NCI-H460 (cell line): ENCODE measurements around the gene ADRA2C. TPM values are rescaled to one million over a fixed set of nuclear protein-coding genes. Genes with fewer than 3 reads are reported as not detected.

Experiments
- DNase-seq: peaks from one replicate; pipeline ENCODE4 v3.0.0-alpha.2; 2016; ENCODE audit warnings: low read depth; ENCODE audit errors: extremely low read depth
- total RNA-seq: library from RNA; depleted of rRNA; stranded (reverse); fragments of >200 nt; shearing (Covaris generic); gene quantifications from 2 replicates; pipeline ENCODE4 v1.2.3, GENCODE V29; 2014

Gene ADRA2C
- total RNA-seq, 1 experiment from 2014 or later, result 15.0 TPM

DNA sequence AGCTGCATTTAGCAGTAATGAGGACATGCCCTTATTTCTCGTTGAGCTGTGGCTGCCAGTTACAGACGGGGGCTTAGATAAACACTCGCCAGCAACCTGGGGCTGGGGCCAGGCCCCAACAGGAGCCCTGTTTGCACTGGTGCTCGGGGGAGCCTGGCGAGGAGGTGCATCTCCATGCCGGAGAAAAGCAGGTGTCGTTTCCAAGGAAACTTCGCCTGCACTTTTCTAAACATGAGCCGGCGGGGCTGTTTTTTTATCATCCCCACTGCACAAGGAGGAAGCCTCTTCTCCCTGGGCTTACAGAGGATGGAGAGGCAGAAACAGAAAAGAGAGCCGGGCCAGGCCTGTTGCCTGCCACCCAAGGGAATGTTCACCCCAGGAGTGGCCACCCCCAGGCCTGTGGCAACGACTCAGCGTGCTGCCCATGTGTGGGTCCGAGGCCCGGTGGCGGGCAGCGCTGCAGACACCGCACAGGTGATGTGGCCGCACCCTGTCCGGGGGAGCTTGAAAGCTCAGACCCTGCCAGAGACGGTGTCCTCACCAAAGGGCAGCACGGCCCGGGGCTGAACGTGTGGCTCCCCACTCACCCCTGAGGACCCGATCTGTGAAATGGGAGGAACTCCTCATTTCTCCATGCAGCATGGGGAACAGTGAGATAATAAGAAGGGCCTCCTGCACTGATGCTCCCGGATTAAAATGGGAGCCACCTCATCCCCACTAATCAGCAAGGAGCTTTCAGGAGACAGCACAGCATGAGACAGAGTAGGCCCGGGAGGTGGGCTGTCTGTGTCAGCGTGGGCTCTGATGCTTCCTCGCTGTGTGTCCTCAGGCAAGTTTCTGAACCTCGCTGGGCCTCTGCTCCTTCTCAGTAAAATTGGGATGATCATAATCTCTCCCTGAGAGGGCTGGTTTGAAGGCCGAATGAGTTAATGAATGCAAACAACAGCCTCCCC, 33.8 kb upstream of the ADRA2C start:
- DNase-seq, result no peak

DNA sequence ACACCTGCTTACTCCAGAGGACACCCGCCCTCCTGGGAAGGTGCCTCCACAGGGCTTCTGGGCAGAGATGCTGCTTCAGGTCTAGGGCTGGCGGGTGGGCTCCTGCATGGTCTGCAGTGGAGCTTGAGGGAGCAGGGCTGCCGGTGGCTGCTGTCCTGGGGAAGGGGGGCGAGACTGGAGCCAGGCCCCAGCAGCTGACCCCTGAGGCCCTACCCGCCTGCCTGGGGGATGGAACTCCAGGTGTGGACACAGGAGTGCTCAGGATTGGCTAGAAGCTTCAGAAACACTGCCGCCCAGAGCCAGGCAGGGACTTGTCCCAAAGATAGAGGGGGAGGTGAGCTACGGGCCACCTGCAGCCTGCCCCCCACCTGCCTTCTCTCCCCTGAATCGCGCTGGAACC, 33.0 kb upstream of the ADRA2C start:
- no peak for DNase-seq

DNA sequence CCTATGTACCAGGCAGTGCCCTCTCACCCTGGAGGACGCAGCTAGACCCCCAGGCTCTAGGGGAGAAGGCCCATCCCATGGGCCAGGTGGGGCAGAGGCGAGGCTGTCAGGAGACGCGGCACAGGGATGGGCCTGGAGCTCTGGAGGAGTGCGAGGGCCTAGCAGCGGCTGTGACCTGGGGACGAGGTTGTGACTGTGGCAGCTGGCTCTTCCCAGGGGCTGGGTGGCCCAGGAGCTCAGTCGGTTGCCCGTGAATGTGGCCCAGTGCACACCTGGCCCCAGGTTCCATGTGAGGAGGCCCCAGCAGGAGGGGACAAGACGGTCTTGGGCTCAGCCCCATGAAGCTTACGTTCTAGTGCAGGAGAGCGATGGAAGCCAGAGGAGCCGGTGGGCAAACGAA, 31.0 kb upstream of the ADRA2C start:
- DNase-seq, result no peak

DNA sequence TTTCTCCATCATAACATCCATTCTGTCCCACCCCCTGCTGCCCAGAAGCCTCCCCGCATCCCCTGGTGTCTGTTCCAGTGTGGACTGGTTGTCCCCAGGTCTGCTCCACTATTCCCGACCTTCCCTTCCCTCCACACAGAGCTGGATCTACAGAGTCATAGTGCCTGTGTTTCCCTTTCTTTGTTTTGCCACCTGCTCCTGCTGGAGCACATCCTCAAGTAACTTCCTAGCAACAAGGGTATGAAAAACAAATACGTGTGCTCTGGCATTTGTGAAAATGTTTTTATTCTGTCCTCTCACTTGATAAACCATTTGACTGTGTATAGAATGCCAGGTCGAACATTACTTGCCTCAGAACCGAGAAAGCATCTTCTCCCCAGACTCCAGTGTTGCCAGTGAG, 29.9 kb upstream of the ADRA2C start:
- DNase-seq, result no peak

DNA sequence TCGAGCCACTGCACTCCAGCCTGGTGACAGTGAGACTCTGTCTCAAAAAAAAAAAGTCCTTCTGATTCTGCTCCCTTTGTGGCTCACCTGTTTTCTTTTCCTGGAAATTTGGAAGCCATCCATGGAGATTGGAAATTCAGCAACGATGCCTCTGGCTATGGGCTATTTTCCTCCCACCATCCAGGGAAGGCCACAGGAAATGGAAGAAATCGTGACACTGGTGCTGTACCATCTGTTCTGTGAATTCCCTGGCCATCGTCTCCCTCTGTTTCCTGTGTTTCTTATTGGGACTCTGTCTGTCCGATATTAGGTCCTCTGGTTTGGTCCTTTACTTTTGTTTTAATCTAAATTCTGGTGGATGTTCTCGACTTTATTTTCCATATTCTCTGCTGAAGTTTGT, 29.4 kb upstream of the ADRA2C start:
- no peak for DNase-seq

DNA sequence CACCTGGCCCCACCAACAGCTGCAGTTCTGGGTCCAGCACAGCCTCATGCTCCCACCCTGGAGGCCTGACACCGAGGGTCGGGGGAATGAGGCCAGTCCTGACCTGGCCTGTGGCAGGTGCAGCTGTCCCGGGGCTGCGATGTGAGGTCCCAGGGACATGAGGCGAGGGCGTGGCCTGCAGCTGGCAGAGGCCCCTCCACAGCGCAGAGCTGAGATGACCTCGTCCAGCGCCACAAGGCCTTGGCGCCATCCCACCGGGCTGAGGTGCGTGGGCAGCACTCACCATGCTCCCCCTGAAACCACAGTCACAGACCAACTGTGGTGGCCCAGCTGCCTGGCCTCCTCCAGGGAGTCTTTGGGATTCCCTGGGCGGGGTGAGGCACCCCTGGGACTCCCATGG, 26.6 kb upstream of the ADRA2C start:
- no peak for DNase-seq

DNA sequence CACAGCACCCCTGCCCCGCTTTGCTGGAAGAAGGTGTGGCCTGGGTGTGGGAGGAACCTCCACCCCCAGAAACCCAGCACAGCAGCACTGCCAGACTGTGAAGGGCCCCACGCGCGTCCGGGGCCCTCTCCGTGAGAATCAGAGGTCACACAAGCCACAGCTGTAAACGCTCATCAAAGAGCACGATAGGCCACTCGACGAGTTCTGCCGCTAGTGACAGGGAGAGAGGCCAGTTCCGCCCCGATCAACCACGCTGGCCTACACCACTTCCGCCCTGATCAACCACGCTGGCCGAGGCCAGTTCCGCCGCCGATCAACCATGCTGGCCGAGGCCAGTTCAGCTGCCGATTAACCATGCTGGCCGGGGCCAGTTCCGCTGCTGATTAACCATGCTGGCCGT, 25.9 kb upstream of the ADRA2C start:
- DNase-seq, result no peak

DNA sequence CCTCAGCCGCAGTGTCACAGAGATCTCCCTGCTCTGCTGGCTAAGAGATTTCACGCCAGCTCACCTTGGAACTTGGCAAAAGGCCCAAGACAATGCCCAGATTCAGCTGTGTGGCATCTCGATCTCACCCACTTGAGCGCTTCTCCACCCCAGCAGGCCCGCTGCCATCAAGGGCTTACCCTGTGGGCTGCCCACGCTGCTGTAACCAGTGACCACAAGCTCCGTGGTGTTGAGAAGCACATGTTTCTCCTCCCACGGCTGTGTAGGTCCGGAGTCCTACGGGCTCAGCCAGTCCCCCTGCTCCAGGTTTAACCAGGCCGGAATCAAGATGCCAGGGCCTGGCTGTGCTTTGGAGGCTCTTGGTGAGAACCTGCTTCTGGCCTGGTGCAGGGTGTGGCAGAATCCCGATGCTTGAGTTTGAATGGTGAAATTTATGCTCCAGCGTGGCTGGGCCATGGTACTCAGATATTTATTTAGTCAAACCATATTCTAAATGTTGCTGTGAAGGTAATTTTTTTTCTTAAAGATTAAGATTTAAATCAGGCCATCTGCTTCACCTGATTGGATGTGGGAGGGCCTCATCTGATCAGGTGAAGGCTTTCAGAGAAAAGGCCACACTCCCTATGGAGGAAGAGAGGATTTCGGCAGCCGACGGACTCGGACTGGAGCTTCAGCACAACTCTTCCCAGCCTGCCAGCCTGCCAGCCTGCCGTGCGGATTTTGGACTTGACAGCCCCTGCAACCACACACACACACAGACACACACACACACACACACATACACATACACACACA, 24.8 kb upstream of the ADRA2C start:
- DNase-seq, result no peak

DNA sequence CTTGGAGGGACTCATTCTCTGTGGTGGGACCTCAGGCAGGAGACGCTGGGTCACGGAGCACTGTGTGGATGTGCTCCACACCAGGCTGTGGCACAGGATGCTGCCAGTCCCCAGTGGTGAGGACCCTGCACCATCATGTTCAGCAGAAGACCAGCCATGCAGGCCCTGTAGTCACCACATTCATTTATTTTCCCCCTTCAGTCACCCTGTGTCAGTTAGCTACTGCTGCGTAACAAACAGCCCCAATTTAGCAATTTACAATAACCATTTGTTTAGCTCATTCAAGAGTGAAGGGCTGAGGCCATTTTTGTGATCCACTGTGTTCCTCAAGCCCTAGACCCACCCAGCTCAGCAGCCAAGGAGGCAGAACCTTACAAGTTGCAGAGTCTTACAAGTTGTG, 23.6 kb upstream of the ADRA2C start:
- DNase-seq, result no peak

DNA sequence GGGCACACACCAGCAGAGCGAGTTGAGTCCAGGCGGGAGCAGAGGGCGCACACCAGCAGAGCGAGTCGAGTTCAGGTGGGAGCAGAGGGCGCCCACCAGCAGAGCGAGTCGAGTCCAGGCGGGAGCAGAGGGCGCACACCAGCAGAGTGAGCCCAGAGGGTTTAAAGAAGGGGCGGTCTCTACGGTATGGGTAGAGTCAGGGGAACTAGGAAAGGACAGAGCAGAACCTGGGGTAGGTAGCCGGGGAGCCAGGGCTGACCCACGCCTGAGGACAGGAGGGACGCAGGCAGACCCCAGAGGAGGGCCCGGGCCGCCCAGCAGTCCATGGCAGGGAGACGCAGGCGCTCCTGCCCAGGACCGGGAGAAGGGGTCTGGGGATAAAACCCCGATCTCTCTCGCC, 22.0 kb upstream of the ADRA2C start:
- DNase-seq, result no peak

DNA sequence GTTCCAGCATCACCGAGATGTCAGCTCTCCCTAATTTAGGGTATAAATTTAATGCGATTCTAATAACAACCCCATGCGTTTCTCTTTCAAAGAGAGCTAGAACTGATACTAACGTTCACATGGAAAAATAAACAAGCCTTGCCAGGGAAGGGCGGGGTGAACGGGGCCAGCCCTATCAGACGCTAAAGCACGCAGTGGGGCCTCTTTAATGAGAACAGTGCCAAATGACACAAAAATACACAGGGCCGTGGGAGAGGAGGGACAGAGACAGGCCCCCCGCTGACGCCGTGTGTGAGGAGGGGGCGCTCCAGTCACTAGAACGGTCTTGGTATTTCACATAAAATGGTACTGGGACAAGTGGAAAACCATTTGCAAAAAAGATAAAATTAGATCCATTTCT, 21.3 kb upstream of the ADRA2C start:
- no peak for DNase-seq

DNA sequence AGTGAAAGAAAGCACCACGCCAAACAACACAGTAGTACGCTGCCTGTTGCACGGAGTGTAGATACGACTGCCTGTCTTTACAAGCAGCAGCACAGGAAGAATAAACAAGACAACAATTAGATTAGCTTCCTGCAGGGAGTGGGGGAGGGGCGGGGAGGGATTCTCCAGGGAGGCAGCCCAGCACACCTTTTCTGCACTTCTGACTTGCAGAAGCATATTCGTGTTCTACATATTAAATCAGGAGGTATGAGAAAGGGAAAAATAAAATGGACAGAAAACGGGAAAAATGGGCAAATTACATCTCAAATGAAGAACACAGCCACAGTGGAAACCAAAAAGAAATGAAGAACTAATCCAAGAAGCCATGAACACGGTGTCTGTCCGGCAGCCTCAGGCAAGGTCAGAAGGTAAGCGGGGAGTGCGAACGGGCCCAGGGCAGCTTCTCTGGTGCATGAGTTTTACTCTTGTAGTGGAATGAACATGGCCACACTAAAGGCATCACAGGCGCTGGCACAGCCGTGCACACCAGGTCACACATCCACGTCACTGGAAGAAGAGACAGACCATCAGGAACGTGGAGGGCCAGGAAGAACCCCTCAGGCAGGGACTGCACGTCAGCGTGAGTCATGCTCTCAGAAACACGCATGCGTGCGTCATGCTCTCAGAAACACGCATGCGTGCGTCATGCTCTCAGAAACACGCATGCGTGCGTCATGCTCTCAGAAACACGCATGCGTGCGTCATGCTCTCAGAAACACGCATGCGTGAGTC, 20.1 kb upstream of the ADRA2C start:
- peak; percentile 82 for DNase-seq

DNA sequence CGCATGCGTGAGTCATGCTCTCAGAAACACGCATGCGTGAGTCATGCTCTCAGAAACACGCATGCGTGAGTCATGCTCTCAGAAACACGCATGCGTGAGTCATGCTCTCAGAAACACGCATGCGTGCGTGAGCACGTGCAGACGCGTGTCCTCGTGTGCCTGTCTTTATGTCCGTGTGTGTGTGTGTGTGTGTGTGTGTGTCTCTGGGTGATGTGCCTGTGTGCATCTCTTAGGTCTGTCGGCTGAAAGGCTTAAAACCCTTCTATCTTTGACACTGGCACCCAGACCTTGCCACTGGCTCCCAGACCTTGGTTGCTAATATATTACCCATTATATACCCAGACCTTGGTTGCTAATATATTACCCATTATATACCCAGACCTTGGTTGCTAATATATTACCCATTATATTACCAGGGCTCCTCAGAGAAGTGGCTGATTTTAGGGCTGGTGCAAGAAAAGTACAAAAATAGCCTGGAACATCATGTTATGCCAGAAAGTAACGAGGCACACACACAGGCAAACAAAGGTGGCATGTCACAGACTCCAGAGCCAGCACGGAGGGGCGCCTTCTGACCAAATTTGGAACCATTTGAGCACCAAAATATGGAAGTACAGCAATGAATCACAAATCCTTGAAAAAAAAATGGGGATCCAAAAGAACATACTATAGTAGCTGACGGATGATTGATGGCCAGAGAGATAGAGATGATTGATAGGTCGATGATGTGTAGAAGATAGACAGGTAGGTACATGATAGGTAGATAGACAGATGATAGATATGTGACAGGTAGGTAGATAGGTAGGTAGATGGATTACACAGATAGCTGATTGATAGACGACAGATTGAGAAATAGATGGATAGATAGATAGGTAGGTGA, 19.2 kb upstream of the ADRA2C start:
- DNase-seq, result no peak

DNA sequence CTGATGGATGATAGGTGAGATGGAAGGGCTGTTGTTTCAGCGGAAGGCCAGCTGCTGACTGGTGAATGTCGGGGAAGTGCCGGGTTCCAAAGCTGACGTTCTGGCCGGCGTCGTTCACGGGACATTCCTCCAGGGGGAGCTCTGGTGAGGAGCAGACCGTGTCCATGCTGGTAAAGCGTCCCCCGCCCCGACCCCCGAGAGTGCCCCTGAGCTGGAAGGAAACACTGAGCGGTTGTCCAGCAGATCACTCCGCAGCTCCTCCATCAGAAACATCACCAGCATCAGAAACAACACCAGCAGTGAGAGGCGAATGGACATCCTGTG, 18.6 kb upstream of the ADRA2C start:
- DNase-seq, result no peak

DNA sequence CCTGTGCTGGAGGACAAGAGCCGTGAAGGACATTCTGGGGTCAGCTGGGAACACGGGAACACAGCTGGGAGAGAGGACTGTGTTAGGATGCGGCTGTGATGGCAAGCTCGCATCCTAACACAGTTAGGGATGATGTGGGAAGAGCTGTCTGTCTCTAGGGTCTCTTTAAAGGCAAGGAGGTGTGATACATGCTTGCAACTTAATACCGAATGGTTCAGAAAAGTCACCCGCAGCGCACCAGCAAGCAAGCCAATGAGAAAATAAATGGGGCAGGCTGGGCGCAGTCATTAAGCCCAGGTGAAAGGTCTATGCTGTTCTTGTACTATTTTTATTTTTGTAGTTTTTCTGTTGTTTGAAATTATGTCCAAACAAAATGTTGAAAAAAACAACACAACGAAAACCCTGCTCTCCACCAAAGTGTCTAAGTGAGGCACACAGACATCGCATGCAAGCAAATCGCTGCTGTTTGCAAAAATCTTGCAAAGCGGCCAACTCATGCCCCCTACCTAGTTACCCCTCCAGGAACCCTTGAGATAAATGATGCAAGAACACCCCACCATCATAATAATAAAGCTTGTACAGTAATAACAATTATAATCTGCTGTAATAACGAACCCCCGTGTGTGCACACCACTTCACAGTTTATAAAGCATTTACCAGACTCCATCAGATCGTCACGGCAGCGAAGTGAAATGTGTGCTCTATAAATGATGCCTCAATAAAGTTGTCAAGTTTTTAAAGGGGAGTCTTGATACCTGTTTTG, 17.9 kb upstream of the ADRA2C start:
- no peak for DNase-seq

DNA sequence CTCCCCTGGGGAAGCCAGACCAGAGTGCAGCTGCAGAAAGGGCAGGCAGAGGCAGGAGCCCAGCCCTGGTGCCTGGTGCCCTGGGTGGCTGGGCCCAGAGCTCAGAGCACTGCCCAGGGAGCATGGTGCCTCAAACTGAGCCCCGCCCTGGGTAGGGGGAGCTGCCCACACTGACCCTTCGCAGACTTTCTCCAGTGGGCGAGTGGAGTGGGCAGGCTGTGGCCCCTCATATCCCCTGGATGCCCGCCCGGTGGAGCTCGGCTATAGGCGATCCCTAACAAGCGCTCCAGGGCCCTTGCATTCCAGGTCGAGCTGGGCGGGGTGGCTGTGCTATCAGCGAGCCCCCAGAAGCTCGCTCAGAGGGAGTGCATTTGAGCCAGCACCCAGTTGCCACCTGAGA, 17.1 kb upstream of the ADRA2C start:
- DNase-seq, result no peak

DNA sequence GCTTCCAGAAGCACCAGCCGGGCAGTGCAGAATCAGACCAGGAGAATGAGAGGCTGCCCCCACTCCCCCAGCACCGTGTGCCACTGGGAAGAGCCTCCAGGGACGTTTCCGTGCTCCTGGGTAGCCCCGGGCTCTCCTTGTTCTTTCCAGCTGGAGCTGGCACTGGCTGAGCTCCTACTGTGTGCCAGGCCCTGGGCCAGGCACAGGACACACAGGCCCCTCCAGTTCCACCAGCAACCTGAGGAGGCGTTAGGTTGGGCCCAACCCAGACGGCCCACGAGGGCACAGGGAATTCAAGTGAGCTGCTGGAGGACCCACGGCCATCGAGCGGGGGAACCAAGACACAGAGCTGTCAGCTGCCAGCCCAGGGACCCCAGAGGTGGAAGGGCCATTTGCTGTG, 15.9 kb upstream of the ADRA2C start:
- DNase-seq, result no peak

DNA sequence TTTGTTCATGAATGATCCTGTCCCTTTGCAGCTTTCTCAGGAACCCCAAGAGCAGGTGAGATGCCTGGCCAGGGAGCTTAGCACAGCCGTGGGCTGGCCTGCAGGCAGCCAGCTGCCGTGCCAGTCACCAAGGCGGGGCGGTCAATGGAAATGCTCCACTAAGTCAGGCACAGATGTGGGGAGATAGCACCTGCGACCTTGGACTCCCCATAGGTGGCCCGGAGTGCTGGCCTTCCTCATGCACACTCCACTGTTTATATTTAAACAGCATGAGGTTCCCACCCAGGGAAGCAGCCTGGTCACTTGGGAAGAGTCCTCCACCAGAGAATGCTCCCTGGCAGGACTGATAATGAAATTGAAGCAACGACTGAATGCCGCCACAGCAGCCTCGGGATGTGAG, 14.2 kb upstream of the ADRA2C start:
- no peak for DNase-seq

DNA sequence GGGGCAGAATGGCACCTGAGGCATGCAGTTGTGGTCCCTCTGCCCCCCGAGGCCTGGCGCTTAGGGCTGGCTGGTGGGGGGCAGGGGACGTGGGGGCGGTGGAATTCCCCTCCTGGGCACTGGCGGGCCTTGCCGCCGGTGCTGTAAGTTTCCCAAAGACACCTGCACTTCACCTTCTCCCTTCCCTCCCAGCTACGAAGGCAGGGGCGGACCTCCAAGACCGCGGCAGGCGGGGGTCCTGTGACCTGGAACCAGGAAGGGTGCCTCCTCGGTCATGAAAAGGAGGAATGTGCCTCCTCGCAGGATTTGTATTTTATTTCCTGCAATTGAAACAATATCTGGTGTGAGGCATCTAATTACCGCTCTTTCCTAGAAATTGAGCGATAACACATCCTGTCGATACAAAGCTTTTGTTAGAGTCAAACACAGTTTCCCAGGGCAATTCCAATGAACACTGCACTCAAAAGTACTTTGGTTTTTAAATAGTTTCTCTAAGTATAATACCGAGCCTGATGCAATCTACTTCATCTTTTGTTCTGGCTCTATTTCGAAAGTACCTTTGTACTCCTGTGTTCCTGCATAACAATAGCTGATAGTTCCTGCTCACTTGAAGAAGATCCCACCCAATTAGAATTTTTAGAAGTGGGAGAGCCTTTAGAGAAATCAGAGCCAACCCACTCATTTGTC, 12.3 kb upstream of the ADRA2C start:
- no peak for DNase-seq
